ENCODE results near the gene CCDC8.
"Not testable (repeated sequence)": the region's sequence is repeated elsewhere in the genome, so short reads cannot be mapped to it uniquely, and the experiment has no call there.

CCDC8 gene

DNA sequence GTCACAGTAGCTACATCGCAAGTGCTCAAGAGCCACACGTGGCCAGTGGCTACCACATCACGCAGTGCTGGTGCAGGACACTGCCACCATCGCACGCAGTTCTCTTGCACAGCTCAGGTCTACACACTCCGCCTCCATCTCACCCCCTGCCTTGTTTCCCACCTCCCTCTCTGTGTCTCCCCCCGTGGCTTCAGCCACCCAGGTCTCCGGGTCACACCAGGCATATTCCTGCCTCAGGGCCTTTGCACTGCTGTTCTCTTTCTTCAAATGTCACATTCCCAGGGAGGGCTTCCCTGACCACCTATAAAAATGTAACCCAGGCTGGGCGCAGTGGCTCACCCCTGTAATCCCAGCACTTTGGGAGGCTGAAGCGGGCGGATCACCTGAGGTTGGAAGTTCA is 10.6 kb downstream of the CCDC8 start:
- no peak for DNase-seq (ENCODE audit: low read depth)
- no peak overlapping the region for H3K4me3 ChIP-seq (ENCODE audit: low read depth, low read length)

GRCh38 chr19:46397801-46398479 is 15.4 kb downstream of the CCDC8 start:
- not testable (repeated sequence) for H3K4me3 ChIP-seq (ENCODE audit: low read depth, low read length); DNase-seq (ENCODE audit: low read depth)

More for the DNA sequence above, 10.6 kb downstream of the CCDC8 start:
- TF ChIP-seq, protein P1, sequence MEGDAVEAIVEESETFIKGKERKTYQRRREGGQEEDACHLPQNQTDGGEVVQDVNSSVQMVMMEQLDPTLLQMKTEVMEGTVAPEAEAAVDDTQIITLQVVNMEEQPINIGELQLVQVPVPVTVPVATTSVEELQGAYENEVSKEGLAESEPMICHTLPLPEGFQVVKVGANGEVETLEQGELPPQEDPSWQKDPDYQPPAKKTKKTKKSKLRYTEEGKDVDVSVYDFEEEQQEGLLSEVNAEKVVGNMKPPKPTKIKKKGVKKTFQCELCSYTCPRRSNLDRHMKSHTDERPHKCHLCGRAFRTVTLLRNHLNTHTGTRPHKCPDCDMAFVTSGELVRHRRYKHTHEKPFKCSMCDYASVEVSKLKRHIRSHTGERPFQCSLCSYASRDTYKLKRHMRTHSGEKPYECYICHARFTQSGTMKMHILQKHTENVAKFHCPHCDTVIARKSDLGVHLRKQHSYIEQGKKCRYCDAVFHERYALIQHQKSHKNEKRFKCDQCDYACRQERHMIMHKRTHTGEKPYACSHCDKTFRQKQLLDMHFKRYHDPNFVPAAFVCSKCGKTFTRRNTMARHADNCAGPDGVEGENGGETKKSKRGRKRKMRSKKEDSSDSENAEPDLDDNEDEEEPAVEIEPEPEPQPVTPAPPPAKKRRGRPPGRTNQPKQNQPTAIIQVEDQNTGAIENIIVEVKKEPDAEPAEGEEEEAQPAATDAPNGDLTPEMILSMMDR (IDR thresholded peaks at IDR 0.05; ENCODE audit: low read depth, low read length, missing control alignments): no peak

GRCh38 chr19:46394402-46394797 is 19.0 kb downstream of the CCDC8 start:
- H3K4me3 ChIP-seq (ENCODE audit: low read depth, low read length): no peak overlapping the region
- no peak for DNase-seq (ENCODE audit: low read depth)
- TF ChIP-seq, protein P1 (IDR thresholded peaks at IDR 0.05; ENCODE audit: low read depth, low read length, missing control alignments): no peak

DNA sequence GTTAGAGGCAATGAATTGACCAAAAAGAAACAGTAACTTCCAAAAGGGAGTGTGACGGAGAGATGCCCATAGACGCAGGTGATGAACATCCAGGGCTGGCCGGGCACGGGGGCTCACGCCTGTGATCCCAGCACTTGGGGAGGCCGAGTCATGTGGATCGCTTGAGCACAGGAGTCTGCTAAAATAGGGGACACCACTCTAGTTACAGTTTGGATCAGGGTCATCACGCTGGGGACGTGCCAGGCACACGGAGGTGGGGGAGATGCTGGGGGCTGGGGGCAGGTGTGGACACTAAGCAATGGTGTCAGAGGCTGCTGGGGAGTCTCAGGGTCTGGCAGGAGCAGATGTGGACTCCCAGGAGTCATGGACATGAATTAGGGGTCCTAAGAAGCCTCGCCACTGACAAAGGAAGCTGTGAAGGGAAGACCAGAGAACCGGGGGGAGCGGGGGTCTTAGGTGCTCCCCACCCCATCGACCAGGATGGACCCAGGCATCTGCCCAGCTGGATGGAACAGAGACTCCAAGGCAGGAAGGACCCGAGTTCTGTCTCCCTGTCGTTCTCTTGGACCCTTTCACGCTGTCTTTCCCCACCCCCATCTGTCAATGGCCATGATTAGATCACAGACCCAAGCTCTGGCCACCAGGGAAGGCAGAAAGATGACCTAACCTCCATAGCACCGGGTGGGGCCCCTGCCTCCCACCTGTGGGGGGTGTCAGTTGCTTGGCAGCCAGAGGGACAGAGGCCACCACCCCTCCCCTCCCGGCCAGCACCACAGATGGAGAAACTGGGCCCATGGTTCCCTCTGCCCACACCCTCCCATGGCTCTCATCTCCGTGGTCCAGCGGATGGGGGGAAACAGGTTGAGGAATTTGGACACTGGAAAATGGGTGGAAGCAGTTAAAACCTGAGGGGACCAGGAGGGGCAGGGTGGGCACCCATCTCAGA is 19.6 kb downstream of the CCDC8 start:
- TF ChIP-seq, protein P1 (IDR thresholded peaks at IDR 0.05; ENCODE audit: low read depth, low read length, missing control alignments): no peak
- no peak for DNase-seq (ENCODE audit: low read depth)
- H3K4me3 ChIP-seq (ENCODE audit: low read depth, low read length): no peak overlapping the region

GRCh38 chr19:46392837-46393236 is 20.5 kb downstream of the CCDC8 start:
- no peak for DNase-seq (ENCODE audit: low read depth)
- TF ChIP-seq, protein P1 (IDR thresholded peaks at IDR 0.05; ENCODE audit: low read depth, low read length, missing control alignments): no peak
- no peak overlapping the region for H3K4me3 ChIP-seq (ENCODE audit: low read depth, low read length)

DNA sequence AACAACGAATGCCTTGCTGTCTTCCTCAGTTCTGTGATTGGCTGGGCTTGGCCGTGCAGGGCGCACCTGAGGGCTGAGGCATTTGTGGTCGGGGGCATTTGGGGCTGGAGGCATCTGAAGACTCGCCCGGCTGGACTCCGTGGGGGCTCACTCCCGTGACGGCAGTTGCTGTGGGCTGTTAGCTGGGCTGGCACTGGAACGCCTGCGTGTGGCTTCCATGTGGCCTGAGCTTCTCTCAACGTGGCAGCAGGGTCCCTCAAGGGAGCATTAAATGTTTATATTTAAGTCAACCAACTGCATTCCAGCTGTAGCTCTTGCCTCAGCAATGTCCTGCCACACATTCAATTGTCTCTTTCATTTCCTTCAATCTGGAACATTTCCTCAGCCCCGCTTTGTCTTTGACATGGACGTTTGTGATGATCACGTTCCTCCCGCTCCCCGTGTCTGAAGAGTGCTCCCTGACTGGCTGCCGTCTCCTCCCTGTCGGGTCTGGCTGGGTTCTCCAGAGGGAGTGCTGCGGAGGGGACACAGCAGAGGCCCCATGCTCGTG is 21.0 kb downstream of the CCDC8 start:
- no peak for DNase-seq (ENCODE audit: low read depth)
- TF ChIP-seq, protein P1 (IDR thresholded peaks at IDR 0.05; ENCODE audit: low read depth, low read length, missing control alignments): no peak
- no peak overlapping the region for H3K4me3 ChIP-seq (ENCODE audit: low read depth, low read length)
